CD4-positive, alpha-beta T cell treated with Interleukin-4 for 1 hour (primary cell): ENCODE data around the gene IAH1.

Source experiments
- DNase-seq, 2 donors: peaks; one replicate each; pipeline ENCODE4 v3.0.0-alpha.2; 2020 to 2022

The IAH1 gene

GRCh38 chr2:9474361-9475057, at the start of gene IAH1:
Gene IAH1, plus strand, starts transcription at chr2:9474551. Its CDS starts 16 bp downstream, at chr2:9474567.
- peak; percentile 68 to 82 for DNase-seq

- no peak for DNase-seq
These were observed 45.3 kb upstream of the IAH1 start for GRCh38 chr2:9428965-9429577.

- no peak for DNase-seq
These were observed 43.7 kb upstream of the IAH1 start for GRCh38 chr2:9430316-9431293.

GRCh38 chr2:9434489-9434888, 39.9 kb upstream of the IAH1 start:
- no peak for DNase-seq

GRCh38 chr2:9439536-9439935, 34.8 kb upstream of the IAH1 start:
- no peak for DNase-seq

GRCh38 chr2:9440058-9440727, 34.2 kb upstream of the IAH1 start:
- DNase-seq: no peak

- no peak for DNase-seq
These were observed 32.8 kb upstream of the IAH1 start for GRCh38 chr2:9441556-9441955.

GRCh38 chr2:9443526-9443925, 30.8 kb upstream of the IAH1 start:
- no peak for DNase-seq

GRCh38 chr2:9445089-9445488, 29.3 kb upstream of the IAH1 start:
- no peak for DNase-seq

- DNase-seq: no peak
These were observed 23.1 kb upstream of the IAH1 start for GRCh38 chr2:9451231-9451630.

- no peak for DNase-seq
These were observed 13.8 kb upstream of the IAH1 start for GRCh38 chr2:9460441-9461017.

GRCh38 chr2:9461079-9461478, 13.3 kb upstream of the IAH1 start:
- DNase-seq: no peak

- no peak for DNase-seq
These were observed 12.0 kb upstream of the IAH1 start for GRCh38 chr2:9462313-9462712.

- no peak for DNase-seq
These were observed 11.3 kb upstream of the IAH1 start for GRCh38 chr2:9462886-9463697.

GRCh38 chr2:9463698-9464034, 10.7 kb upstream of the IAH1 start:
- DNase-seq: no peak

- DNase-seq: no peak
These were observed 9.2 kb upstream of the IAH1 start for GRCh38 chr2:9465170-9465569.

GRCh38 chr2:9466147-9466683, 8.1 kb upstream of the IAH1 start:
- DNase-seq: no peak

- DNase-seq: no peak
These were observed 6.7 kb upstream of the IAH1 start for GRCh38 chr2:9467687-9468086.

GRCh38 chr2:9471206-9471605, 3.1 kb upstream of the IAH1 start:
- no peak for DNase-seq

- no peak for DNase-seq
These were observed 1.8 kb upstream of the IAH1 start for GRCh38 chr2:9472511-9472910.

- no peak for DNase-seq
These were observed 905 bp upstream of the IAH1 start for GRCh38 chr2:9473308-9473984.
